ENCODE data around the gene KCNQ1OT1. TPM values are rescaled to one million over a fixed set of nuclear protein-coding genes. Genes with fewer than 3 reads are reported as not detected.

Gene KCNQ1OT1
- total RNA-seq, 4 donors from 2014 or later: 0.16 to 0.61 (median 0.30) TPM

- Histone ChIP-seq H3K27ac (no peak overlapping the region), H3K36me3 (no peaks in the 10 kb centered on the region), H3K27me3 (no peaks in the 10 kb centered on the region), H3K4me1 (no peaks in the 10 kb centered on the region), H3K9me3 (no peaks in the 10 kb centered on the region), H3K4me3 (no peak overlapping the region)
- DNase-seq (no peak), ATAC-seq (no peak)
- no peak for TF ChIP-seq POLR2A (IDR thresholded peaks at IDR 0.05)
- TF ChIP-seq CTCF (IDR thresholded peaks at IDR 0.05 in 4 of 5, conservative IDR thresholded peaks at IDR 0.05 in 1 of 5): no peak
- intact Hi-C loops (cut with DNase I; ENCODE audit: low total_unique reads) (no loop called here), in situ Hi-C loops (cut with MboI; ENCODE audit: low sequenced_read_pairs in 4 of 4) (no loop called here)
These were observed 125.7 kb downstream of the KCNQ1OT1 start for GRCh38 chr11:2574043-2574552.

GRCh38 chr11:2573240-2574042, 126.4 kb downstream of the KCNQ1OT1 start:
- in situ Hi-C loops (cut with MboI; ENCODE audit: low sequenced_read_pairs in 4 of 4): no loop called here
- no peak for TF ChIP-seq CTCF (IDR thresholded peaks at IDR 0.05 in 4 of 5, conservative IDR thresholded peaks at IDR 0.05 in 1 of 5)
- no peak for TF ChIP-seq POLR2A (IDR thresholded peaks at IDR 0.05)
- no peak overlapping the region for H3K4me3 ChIP-seq
- no peaks in the 10 kb centered on the region for H3K4me1 ChIP-seq
- intact Hi-C loops (cut with DNase I; ENCODE audit: low total_unique reads): no loop called here
- ATAC-seq: no peak
- H3K27ac ChIP-seq: no peak overlapping the region
- H3K9me3 ChIP-seq: no peaks in the 10 kb centered on the region
- H3K27me3 ChIP-seq: no peaks in the 10 kb centered on the region
- no peak for DNase-seq
- H3K36me3 ChIP-seq: no peaks in the 10 kb centered on the region

GRCh38 chr11:2572491-2573239, 127.1 kb downstream of the KCNQ1OT1 start:
- H3K36me3 ChIP-seq: no peaks in the 10 kb centered on the region
- no peak overlapping the region for H3K4me3 ChIP-seq
- DNase-seq (no peak), ATAC-seq (no peak)
- H3K4me1 ChIP-seq: no peaks in the 10 kb centered on the region
- no peak overlapping the region for H3K27ac ChIP-seq
- H3K27me3 ChIP-seq: no peaks in the 10 kb centered on the region
- TF ChIP-seq CTCF (IDR thresholded peaks at IDR 0.05 in 4 of 5, conservative IDR thresholded peaks at IDR 0.05 in 1 of 5): no peak
- TF ChIP-seq POLR2A (IDR thresholded peaks at IDR 0.05): no peak
- intact Hi-C loops (cut with DNase I; ENCODE audit: low total_unique reads): no loop called here
- H3K9me3 ChIP-seq: no peaks in the 10 kb centered on the region
- in situ Hi-C loops (cut with MboI; ENCODE audit: low sequenced_read_pairs in 4 of 4): no loop called here

- Histone ChIP-seq H3K36me3 (no peaks in the 10 kb centered on the region), H3K4me1 (no peaks in the 10 kb centered on the region), H3K9me3 (no peaks in the 10 kb centered on the region), H3K27ac (no peak overlapping the region), H3K27me3 (no peaks in the 10 kb centered on the region), H3K4me3 (no peak overlapping the region)
- intact Hi-C loops (cut with DNase I; ENCODE audit: low total_unique reads): no loop called here
- TF ChIP-seq POLR2A (IDR thresholded peaks at IDR 0.05) (no peak), CTCF (IDR thresholded peaks at IDR 0.05 in 4 of 5, conservative IDR thresholded peaks at IDR 0.05 in 1 of 5) (no peak)
- ATAC-seq (no peak), DNase-seq (no peak)
- in situ Hi-C loops (cut with MboI; ENCODE audit: low sequenced_read_pairs in 4 of 4): no loop called here
These were observed 128.1 kb downstream of the KCNQ1OT1 start for GRCh38 chr11:2571598-2572281.

Measured in gastrocnemius medialis (tissue), 4 donors.